T-helper 22 cell (primary cell): Measurements from ENCODE around the gene VSTM2B.
"Not testable (repeated sequence)": the region's sequence is repeated elsewhere in the genome, so short reads cannot be mapped to it uniquely, and the experiment has no call there.

Source experiments
- DNase-seq: peaks from one replicate; pipeline ENCODE4 v3.0.0-alpha.2; 2020; ENCODE audit warnings: low read depth

VSTM2B gene

DNA sequence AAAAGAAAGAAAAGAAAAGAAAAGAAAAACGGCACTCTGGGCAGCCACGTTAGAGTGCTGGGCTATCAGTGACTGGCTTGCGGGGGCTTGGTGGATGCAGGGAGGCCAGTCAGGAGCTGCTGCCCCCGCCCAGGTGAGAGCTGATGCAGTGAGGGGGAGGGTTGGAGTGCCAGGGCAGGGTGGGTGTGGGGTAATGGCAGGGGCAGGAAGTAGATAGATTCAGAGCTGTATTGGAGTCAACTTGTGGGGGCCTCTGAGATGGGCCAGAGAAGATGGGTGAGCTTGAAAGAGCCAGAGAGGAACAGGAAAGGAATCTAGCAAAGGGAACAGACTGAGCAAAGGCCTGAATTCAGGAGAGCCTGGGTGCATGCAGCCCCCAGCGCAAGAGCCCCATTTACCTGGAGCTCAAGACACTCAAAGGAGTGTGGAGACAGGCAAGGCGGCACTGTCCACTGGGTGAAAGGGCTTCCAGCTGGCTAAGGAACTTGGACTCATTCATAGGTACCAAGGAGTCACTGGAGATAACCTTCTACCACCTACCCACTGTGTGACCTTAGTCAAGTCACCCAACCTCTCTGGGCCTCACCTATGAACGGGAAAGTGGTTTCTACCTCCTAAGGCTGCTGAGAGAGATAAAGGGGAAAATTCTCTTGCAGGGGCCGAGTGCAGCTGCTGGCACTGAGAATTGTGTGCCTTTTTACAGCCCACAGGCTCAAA, 20.2 kb downstream of the VSTM2B start:
- no peak for DNase-seq

DNA sequence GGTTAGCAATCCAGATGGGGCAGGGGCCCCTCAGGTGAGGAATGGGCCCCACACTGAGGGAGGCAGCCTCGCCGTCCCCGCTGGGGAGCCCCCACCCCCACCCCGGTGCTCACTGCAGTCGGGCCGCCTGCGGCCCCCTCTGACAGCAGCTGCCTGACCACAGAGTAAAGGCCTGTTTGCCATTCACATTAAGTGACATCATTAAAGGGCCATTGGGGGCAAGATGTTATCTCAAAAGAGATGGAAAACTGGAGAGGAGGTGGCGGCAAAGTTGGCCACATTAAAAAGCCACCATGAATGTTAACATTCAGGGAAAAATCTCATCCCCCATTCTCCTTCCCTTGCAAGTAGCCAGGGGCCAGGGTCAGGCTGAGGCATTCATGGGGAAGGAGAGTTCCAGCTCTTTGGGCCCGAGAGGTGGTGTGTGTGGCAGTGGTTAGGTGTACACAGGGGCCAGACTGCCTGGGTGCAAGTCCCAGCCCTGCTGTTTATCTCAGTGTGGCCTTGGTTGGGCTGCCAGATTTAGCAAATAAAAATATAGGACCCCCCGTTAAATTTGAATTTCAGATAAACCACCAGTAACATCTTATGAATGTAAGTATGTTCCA, 20.9 kb downstream of the VSTM2B start:
- no peak for DNase-seq

DNA sequence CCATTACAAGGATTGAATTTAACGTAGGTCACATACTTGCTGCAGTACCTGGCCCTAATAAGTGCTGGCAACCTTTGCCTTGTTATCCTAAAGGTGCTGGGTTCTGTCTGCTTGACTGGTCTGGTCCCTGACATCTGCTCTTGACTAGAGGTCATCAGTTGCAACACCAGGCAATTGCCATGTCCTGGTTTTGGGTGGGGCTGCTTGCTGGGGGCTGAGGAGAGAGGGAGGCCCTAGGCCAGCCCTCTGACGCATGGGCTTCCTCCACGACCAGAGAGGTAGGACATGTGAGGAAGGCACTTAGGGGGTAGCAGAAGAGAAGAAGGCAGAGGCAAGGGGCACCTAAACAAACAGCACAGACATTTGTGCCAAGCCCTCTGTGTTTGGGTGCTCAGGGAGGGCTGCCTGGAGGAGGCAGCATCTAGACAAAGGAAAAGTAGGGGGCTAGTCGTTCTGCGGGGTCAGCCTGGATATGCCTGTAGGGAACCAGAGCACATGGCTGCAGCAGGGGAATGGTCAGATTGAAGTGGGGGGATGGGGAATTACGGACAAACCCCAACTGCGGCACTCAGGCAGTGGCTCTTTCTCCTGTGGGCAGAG, 21.7 kb downstream of the VSTM2B start:
- DNase-seq = no peak

DNA sequence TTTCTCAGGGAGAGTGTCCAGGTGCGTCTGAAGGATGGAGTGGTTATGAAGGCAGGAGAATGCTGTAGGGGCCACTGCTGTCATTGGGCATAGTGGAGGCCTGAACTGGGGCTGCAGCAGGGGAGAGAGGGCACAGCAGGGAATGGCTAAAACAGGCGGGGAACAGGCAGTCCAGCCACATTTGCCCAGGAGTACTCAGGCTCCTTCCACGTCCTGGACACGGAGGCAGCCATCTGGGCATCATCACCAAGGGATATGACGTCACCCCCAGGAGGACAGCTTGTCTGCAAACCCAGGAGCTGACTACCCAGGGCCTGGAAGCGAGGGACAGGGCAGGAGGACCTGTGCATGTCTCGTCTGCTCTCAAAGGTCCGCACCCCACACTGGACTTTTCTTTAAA, 22.2 kb downstream of the VSTM2B start:
- no peak for DNase-seq

DNA sequence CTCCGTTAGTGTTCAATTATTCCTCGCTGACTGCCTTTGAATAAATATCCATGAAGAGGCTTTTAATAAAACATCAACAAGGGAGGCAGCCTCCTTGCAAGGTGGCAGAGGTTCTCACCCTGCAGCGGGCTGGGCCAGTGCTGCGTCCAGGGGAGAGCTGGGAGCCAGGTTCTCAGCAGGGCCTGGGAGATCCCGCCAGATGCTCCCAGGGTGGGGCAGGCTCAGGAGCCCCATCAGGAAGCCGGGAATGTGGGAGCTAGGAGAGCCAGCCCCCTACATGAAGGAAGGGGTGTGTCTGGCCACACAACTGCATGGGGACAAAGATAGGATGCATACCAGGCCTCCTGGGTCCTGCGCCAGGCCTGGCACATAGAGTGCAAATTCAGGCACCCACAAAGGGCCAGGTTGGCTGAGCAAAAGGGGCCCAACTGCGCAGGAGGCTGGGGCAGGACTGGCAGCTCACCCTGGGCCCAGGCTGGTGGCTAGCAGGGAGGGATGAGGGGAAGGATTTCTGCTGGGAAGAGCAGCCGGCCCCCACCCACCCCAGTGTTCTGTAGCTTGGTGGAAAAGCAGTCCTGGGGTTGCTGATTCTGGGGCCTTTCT, 22.8 kb downstream of the VSTM2B start:
- no peak for DNase-seq

DNA sequence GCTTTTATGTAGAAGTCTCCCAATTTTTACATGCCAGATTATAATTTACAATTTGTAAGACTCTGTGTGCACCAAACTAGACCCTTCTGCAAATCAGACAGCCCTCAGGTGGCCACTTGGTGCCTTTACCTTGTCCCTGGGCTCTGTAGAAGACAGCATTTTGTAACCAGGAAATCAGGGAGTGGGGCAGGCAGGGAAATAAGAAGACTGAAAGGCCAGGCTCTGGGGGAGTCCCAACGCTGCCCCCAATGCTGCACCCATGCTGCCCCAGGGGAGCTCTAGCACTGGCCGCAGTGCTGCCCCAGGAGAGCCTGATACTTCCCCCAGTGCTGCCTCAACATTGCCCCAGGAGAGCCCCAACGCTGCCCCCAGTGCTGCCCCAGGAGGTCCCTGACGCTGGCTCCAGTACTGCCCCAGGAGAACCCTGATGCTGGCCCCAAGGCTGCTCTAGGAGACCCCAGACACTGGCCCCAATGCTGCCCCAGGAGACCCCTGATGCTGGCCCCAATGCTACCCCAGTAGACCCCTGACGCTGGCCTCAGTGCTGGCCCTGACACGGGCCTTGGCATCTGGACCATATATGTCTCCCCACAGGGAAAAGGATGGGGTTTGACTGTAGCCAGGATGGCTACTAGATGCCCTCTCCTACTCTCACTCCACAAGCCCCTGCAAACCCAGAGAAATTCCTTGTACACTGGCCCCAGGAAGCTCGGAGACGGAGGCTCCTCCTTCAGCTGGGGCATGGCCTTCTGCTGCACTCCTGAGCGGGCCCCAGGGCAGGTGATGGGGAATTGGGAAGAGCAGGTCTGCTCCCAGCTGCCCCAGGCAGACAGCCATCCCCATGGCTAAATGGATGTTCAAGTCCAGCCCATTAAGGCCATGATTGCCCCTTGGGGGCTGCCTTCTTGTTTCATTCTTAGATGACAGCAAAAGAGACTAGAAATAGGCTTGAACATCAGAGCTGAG, 23.6 kb downstream of the VSTM2B start:
- no peak for DNase-seq

DNA sequence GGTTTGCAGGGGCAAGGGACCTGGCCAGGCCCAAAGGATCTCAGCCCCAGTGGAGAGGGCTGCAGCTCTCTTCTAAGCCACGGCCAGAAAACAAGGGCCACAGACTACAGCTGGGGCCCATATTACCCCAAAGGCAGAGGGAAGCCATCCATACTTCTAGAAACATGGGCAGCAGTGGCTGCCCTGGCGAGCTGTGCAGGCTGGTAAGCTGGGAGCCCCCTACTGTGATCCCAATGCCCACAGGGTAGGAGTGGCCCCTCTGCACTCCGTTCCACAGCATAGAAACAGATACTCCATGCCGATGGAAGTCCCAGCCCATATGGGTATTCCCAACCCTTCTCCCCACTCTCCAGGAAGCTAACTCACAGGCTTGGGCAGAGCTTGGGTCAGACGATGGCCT, 25.1 kb downstream of the VSTM2B start:
- DNase-seq = no peak

DNA sequence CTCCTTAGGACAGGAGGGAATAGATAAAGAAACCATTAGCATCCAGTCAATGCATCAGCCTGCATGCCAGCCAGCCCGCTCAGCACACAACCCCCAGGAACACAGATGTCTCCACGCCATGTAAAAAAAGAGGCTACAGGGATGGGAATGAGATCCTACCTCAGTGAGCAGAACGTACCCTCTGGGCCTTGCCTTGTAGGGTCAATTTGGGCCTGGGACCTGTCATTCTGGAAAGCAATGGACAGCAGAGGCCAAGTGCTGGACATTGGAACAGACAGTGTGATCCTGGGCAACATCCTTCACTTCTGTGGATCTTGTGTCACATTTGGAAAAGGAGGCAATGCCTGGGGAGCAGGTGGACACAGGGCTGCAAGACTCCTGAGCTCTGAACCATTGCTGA, 26.0 kb downstream of the VSTM2B start:
- no peak for DNase-seq

DNA sequence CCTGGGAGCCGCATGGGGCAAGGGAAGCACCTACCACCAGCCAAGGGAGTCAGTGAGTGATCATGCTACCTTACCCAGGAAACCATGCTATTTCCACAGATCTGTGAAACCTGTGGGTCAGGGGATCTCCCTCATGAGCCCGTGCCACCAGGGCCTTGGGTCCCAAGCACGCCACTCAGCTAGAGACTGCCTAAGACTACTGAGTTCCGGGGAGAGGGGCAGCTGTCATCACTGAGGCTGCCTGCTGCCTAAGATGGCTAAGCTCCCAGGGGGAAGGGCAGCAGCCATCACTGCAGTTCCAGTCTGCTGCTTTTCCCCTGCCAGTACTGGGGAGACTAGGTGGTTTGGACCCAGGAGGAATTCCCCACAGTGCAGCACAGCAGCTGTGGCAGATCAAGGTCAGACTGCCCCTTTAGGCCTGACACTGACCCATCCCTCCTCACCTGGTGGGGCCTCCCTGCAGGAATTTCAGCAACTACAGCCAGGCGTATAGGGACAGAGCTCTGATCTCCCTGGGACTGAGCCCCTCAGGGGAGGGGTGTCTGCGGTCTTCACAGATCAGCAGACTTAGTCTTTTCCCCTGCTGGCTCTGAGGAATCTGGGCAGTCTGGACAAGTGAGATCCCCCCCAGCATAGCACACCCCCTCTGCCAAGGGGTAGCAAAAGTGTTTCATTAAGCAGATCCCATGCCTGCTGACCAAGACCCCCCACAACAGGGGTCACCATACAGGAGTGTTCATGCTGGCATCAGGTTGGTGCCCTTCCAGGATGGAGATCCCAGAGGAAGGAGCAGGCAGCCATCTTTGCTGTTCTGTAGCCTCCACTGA, 26.9 kb downstream of the VSTM2B start:
- DNase-seq = no peak

DNA sequence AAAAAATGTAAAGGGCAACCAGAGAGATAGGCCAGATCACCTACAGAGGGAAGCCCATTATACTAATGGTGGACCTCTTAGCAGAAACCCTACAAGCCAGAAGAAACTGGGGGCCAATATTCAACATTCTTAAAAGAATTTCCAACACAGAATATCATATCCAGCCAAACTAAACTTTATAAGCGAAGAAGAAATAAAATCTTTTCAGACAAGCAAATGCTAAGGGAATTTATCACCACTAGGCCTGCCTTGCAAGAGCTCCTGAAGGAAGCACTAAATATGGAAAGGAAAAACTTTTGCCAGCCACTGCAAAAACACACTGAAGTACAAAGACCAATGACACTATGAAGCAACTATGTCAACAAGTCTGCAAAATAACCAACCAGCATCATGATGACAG, 28.4 kb downstream of the VSTM2B start:
- DNase-seq = no peak

DNA sequence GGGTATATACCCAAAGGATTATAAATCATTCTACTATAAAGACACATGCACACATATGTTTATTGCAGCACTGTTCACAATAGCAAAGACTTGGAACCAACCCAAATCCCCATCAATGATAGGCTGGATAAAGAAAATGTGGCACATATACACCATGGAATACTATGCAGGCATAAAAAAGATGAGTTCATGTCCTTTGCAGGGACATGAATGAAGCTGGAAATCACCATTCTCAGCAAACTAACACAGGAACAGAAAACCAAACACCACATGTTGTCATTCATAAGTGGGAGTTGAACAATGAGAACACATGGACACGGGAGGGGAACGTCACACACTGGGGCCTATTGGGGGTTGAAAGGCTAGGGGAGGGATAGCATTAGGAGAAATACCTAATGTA, 33.3 kb downstream of the VSTM2B start:
- not testable (repeated sequence) for DNase-seq

DNA sequence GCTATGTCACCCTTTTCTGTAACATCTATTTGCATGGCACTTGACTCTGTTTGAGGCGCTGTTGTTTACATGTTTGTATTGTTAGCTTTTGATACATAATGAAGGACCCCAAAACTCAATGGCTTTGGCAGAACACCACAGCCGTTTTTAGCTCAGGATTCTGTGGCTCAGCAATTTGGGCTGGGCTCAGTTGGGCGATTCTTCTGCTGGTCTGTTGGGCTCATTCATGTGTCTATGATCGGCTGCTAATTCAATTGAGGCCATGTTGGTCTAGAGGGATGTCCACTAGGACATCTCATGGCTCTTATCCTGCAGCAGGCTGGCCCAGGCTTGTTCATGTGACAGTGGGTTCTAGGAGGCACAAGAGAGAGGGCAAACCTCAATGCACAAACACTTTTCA, 33.9 kb downstream of the VSTM2B start:
- no peak for DNase-seq

DNA sequence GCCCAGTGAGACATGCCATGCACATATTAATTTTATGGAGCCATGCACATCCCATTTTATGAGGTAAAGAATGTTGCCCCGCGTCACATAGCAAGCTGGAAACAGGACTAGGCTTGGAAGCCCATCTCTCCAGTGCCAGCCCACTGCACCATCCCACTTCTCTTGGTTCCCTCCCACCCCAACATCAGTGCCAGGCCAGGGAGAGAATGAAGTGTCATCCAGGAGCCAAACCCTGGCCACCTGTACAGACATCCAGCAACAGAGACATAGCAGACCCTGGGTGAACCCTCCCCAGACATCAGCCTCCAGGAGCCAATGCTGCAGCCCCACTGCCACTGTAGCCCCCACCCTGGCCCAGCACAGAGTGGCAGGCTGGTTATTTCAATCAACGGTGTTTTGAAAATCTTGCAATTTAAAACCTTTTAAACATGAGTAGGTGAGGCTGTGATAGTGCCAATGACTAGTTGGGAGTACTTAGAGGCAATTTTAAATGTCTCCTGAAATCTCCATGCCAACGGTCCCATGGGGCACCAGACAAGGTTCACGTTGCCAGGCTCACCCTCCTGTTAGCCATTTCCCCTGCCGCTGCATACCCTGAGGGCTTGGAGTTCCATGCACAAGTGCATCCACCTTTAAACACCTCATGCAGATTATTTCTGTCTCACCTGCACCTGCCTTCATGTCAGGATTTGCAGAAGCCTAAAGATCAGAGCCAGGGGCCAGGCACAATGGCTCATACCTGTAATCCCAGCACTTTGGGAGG, 34.7 kb downstream of the VSTM2B start:
- no peak for DNase-seq

DNA sequence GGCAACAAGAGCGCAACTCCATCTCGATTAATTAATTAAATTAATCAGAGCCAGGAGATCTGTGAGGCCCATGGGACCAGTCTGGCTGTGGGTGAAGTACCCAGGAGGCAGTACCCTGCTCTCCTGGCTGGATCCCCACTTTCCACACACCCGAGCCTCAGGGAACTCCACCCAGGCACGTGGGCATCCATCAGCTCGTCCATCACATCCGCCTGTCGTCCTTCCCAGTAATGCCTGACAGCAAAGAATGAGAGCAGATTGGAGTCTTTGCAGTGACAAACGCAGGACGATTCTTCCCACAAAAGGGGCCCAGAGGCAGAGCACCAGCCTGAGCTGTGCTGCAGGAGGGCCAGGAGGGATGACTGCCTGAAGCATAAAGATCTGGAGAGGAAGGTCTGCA, 35.8 kb downstream of the VSTM2B start:
- DNase-seq = no peak

DNA sequence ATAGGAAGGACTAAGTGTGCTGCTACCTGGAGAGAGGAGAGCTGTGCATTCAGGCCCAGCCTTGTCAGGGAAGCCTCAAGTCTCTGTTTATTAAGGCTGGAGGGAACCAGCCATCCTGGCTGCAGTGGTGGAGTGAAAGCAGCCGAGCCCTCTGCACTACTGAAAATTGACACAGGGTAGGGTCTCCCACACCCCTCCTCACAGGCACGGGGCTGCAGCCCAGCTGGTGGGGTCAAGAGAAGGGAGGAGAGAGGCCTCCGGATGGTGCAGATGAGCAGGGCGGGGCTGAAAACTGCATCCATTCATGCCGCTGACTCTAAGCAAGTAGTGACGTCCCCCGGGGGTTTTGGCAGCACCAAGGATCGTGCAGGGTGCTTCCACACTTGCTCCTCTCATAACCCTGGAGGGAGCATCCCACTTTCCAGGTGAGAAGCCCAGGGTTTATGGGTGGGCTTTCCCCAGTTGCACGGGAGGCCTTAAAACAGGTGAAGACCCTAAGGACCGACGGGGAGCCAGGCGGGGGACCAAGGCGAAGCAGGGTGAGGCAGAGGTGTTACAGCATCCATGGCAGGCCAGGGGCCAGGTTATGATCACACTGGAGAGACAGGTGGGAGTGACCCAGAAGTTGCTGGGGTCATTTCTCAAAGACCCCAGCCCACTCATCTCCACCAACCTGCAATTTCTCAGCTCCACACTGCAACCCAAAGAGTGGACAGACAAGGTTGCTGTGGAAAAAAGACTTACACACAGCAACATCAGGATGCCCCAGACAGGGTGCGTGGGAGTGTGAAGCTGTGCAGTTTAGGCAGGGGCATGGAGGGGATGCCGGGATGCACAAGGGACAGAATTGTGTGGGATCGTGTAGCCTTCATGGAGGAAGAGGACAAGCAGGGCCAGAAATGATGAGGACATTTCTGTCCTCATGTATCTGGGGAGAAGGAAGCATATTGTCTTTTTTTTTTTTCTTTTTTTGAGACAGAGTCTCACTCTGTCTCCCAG, 36.8 kb downstream of the VSTM2B start:
- no peak for DNase-seq

DNA sequence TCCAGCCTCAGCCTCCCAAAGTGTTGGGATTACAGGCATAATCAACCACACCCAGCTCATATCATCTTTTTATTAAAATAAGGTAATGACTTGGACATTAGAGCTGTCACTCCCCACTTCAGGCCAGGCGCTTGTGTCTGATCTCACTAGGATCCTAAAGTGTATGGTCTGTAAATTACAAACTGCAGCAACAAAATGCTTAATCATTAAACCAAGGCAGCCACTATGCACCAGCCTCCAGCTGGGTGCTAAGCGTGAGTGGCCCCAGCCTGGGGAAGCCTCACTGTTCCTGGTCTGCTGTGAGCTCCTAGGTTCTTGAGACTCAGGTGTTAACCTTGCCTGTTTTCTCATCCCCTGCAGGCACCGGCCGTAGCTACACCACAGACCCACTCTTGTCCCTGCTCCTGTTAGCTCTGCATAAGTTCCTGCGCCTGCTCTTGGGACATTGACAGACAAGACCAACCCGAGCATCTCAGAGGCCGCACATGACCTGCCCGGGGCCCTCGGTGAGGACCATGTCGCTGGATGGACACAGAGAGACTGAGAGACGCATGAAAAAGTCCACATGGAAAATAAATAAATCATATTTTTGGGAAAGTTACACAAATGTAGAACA, 37.8 kb downstream of the VSTM2B start:
- no peak for DNase-seq

DNA sequence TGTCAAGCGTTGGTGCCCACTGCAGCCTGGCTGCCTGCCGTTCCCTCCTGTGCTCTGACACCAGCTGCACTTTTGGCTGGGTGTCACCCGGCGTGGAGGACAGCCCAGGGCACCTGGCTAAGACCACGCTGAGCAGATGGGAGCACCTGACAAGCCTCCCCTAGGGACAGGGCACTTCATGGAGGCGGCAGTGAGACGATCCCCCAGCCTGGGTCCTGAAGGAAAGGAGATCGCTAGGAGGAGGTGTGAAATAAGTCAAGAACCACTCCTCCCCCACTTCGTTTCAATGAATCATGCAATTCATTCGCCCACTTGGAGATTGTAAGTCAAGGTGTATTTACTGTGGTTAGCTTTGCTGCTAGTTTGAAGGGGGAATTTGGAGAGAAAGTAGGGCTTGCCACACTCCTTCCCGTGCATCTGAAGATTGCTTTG, 38.8 kb downstream of the VSTM2B start:
- DNase-seq = no peak

DNA sequence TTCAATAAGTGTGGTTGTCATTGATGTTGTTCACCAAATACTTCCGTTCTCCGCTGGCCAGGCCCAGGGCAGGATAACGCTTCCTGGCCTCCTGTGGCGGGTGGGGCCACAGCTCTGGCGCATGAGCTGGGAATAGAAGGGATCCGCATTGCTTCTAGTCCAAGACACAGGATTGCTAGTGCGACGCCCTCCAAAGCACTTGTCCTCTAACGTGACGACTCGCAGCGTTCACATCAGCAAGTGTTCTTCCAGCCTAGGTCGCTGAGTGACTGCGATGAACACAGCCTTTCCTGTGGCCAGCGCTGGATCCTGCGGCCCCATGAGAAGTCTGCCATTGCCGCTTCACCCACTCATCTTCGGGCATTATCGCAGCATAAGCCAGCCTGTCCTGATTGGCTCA, 39.4 kb downstream of the VSTM2B start:
- DNase-seq = no peak
